Measurements from ENCODE around the gene CDH12.
"Not testable (repeated sequence)": the region's sequence is repeated elsewhere in the genome, so short reads cannot be mapped to it uniquely, and the experiment has no call there.

Gene CDH12

DNA sequence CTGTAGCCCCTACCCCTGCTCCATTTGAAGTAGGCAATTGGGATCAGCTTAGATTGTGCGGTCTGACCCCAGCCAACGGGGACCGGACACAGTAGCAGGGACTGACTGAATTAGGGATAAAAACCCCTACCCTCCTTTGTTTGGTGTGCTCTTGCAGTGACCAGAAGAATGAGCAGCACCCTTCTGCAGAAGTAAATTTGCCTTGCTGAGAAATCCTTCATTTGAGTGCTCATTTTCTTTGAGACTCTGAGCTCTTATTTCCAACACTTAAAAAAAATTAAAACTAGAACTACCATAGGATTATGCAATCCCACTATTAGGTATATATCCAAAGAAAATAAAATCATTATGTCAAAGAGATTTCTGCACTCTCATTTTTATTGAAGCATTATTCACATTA lies 560.0 kb downstream of the CDH12 start:
- no peak for ATAC-seq
- TF ChIP-seq, protein P1, sequence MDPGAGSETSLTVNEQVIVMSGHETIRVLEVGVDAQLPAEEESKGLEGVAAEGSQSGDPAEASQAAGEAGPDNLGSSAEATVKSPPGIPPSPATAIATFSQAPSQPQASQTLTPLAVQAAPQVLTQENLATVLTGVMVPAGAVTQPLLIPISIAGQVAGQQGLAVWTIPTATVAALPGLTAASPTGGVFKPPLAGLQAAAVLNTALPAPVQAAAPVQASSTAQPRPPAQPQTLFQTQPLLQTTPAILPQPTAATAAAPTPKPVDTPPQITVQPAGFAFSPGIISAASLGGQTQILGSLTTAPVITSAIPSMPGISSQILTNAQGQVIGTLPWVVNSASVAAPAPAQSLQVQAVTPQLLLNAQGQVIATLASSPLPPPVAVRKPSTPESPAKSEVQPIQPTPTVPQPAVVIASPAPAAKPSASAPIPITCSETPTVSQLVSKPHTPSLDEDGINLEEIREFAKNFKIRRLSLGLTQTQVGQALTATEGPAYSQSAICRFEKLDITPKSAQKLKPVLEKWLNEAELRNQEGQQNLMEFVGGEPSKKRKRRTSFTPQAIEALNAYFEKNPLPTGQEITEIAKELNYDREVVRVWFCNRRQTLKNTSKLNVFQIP (CRISPR knock-in tag; IDR thresholded peaks at IDR 0.05; ENCODE audit: borderline replicate concordance, low read depth): no peak
- TF ChIP-seq ZNF565 (CRISPR knock-in tag; conservative IDR thresholded peaks at IDR 0.05; ENCODE audit: low read depth) (no peak), SNAI2 (CRISPR knock-in tag; IDR thresholded peaks at IDR 0.05) (no peak), BACH2 (CRISPR knock-in tag; IDR thresholded peaks at IDR 0.05; ENCODE audit: borderline replicate concordance) (no peak), TCF4 (CRISPR knock-in tag; IDR thresholded peaks at IDR 0.05; ENCODE audit: borderline replicate concordance) (no peak), CSDC2 (CRISPR knock-in tag; IDR thresholded peaks at IDR 0.05) (no peak), ZNF70 (CRISPR knock-in tag; IDR thresholded peaks at IDR 0.05) (no peak), ZFP3 (CRISPR knock-in tag; IDR thresholded peaks at IDR 0.05) (no peak), OSR1 (CRISPR knock-in tag; IDR thresholded peaks at IDR 0.05) (no peak), TOX (CRISPR knock-in tag; IDR thresholded peaks at IDR 0.05; ENCODE audit: borderline replicate concordance) (no peak), ESRRG (CRISPR knock-in tag; IDR thresholded peaks at IDR 0.05) (no peak)
- TF ChIP-seq, protein P2, sequence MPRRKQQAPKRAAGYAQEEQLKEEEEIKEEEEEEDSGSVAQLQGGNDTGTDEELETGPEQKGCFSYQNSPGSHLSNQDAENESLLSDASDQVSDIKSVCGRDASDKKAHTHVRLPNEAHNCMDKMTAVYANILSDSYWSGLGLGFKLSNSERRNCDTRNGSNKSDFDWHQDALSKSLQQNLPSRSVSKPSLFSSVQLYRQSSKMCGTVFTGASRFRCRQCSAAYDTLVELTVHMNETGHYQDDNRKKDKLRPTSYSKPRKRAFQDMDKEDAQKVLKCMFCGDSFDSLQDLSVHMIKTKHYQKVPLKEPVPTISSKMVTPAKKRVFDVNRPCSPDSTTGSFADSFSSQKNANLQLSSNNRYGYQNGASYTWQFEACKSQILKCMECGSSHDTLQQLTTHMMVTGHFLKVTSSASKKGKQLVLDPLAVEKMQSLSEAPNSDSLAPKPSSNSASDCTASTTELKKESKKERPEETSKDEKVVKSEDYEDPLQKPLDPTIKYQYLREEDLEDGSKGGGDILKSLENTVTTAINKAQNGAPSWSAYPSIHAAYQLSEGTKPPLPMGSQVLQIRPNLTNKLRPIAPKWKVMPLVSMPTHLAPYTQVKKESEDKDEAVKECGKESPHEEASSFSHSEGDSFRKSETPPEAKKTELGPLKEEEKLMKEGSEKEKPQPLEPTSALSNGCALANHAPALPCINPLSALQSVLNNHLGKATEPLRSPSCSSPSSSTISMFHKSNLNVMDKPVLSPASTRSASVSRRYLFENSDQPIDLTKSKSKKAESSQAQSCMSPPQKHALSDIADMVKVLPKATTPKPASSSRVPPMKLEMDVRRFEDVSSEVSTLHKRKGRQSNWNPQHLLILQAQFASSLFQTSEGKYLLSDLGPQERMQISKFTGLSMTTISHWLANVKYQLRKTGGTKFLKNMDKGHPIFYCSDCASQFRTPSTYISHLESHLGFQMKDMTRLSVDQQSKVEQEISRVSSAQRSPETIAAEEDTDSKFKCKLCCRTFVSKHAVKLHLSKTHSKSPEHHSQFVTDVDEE (CRISPR knock-in tag; IDR thresholded peaks at IDR 0.05): no peak
- TF ChIP-seq, protein P3, sequence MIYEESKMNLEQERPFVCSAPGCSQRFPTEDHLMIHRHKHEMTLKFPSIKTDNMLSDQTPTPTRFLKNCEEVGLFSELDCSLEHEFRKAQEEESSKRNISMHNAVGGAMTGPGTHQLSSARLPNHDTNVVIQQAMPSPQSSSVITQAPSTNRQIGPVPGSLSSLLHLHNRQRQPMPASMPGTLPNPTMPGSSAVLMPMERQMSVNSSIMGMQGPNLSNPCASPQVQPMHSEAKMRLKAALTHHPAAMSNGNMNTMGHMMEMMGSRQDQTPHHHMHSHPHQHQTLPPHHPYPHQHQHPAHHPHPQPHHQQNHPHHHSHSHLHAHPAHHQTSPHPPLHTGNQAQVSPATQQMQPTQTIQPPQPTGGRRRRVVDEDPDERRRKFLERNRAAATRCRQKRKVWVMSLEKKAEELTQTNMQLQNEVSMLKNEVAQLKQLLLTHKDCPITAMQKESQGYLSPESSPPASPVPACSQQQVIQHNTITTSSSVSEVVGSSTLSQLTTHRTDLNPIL (CRISPR knock-in tag; IDR thresholded peaks at IDR 0.05; ENCODE audit: low read depth): no peak

DNA sequence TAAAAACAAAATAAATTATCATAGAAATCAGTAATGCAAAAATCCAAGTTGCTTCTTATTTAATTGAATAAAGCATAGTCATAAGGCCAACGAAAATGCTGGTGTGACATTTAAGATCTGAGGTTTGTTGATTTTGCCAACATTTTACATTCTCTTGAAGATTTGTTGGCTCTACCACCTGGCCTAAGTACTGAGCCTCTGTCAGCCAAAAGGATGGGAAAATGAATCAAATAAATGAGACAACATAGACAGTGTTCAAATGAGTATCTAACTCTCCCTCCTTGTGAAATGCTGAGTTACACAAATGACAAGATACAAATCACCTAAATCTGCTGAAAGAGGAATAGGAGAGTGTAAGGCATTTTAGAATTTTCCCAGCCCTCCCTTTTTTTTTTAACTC lies 575.0 kb downstream of the CDH12 start:
- no peak for TF ChIP-seq PPARA (CRISPR knock-in tag; IDR thresholded peaks at IDR 0.05; ENCODE audit: borderline replicate concordance)
- no peak for TF ChIP-seq ARNTL (CRISPR knock-in tag; IDR thresholded peaks at IDR 0.05; ENCODE audit: borderline replicate concordance, low read depth)

DNA sequence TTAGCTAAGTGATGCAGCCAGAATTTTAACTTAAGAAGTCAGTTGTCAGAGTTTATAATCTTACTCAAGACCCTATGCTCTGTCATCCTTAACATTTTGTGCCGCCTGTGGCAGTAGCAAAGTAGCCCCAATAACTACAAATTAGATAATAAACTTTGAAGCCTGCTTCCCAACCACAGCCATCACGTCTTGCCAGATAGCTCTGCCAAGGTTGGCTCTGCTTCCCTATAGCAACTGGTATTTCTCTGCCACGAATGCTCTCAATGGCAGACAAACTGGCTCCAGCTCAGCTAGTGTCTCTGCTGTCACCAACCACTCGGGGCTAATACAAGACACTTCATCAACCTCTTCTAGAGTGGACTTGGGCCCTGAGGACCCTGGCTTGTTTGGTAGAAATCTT lies 576.1 kb downstream of the CDH12 start:
- no peak for ATAC-seq
- TF ChIP-seq PPARA (CRISPR knock-in tag; IDR thresholded peaks at IDR 0.05; ENCODE audit: borderline replicate concordance) (no peak), ZNF565 (CRISPR knock-in tag; conservative IDR thresholded peaks at IDR 0.05; ENCODE audit: low read depth) (no peak), ZFP30 (CRISPR knock-in tag; IDR thresholded peaks at IDR 0.05) (no peak), RARB (CRISPR knock-in tag; IDR thresholded peaks at IDR 0.05) (no peak), CSDC2 (CRISPR knock-in tag; IDR thresholded peaks at IDR 0.05) (no peak), GLIS3 (CRISPR knock-in tag; IDR thresholded peaks at IDR 0.05) (no peak), BACH2 (CRISPR knock-in tag; IDR thresholded peaks at IDR 0.05; ENCODE audit: borderline replicate concordance) (no peak), ZFP3 (CRISPR knock-in tag; IDR thresholded peaks at IDR 0.05) (no peak), ZC3H10 (CRISPR knock-in tag; IDR thresholded peaks at IDR 0.05) (no peak), ARNTL (CRISPR knock-in tag; IDR thresholded peaks at IDR 0.05; ENCODE audit: borderline replicate concordance, low read depth) (no peak), ISL1 (CRISPR knock-in tag; IDR thresholded peaks at IDR 0.05) (no peak), SNAI2 (CRISPR knock-in tag; IDR thresholded peaks at IDR 0.05) (no peak), ZNF70 (CRISPR knock-in tag; IDR thresholded peaks at IDR 0.05) (no peak), OSR1 (CRISPR knock-in tag; IDR thresholded peaks at IDR 0.05) (no peak), TCF4 (CRISPR knock-in tag; IDR thresholded peaks at IDR 0.05; ENCODE audit: borderline replicate concordance) (no peak)
- TF ChIP-seq, protein P4, sequence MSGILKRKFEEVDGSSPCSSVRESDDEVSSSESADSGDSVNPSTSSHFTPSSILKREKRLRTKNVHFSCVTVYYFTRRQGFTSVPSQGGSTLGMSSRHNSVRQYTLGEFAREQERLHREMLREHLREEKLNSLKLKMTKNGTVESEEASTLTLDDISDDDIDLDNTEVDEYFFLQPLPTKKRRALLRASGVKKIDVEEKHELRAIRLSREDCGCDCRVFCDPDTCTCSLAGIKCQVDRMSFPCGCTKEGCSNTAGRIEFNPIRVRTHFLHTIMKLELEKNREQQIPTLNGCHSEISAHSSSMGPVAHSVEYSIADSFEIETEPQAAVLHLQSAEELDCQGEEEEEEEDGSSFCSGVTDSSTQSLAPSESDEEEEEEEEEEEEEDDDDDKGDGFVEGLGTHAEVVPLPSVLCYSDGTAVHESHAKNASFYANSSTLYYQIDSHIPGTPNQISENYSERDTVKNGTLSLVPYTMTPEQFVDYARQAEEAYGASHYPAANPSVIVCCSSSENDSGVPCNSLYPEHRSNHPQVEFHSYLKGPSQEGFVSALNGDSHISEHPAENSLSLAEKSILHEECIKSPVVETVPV (CRISPR knock-in tag; IDR thresholded peaks at IDR 0.05): no peak
- TF ChIP-seq, protein P3 (CRISPR knock-in tag; IDR thresholded peaks at IDR 0.05; ENCODE audit: low read depth): no peak

More for the DNA sequence above, 575.0 kb downstream of the CDH12 start:
- no peak for ATAC-seq

DNA sequence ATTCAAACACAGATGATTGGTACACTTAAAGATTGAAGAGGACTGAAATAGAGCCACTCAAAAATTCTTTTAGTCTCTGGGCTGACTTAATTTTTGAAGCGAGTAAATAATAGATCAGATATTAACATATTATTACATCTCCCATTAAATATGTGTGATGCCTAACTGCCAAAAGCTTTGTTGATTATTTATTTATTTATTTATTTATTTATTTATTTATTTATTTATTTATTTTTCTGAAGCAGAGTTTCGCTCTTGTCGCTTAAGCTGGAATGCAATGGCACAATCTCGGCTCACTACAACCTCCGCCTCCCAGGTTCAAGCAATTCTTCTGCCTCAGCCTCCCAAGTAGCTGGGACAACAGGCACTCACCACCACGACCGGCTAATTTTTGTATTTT lies 587.3 kb downstream of the CDH12 start:
- not testable (repeated sequence) for ATAC-seq
